Calu3 (cell line): ENCODE results near the gene ASCL2. TPM values are rescaled to one million over a fixed set of nuclear protein-coding genes. Genes with fewer than 3 reads are reported as not detected.
A peak's percentile ranks its signal among the peaks of the same experiment; 100 is the strongest.

ENCODE experiments used
- BruUV-seq: library from RNA; stranded (reverse); fragments of 400-500 nt; replicated peaks from 2 replicates; lab custom pipeline; 2021; lab: Mats Ljungman, UMichigan
- CTCF ChIA-PET: fragments of 300-600 bp; sonication (Branson Sonifier 250); formaldehyde crosslinking; loops from one replicate; lab custom pipeline; 2022; ENCODE audit warnings: antibody characterized with exemption; lab: Charles Lee
- DNase-seq: peaks from one replicate; pipeline ENCODE4 v3.0.0; 2022
- H3K27ac Mint-ChIP-seq: one replicate; pipeline ENCODE4 v1.8.0; 2022; ENCODE audit warnings: mixed read lengths; ENCODE audit not compliant: unreplicated experiment
- H3K27me3 Mint-ChIP-seq: one replicate; pipeline ENCODE4 v1.8.0; 2022; ENCODE audit warnings: mixed read lengths; ENCODE audit not compliant: unreplicated experiment
- H3K36me3 Mint-ChIP-seq: one replicate; pipeline ENCODE4 v1.8.0; 2022; ENCODE audit warnings: mild to moderate bottlenecking, moderate library complexity, mixed read lengths; ENCODE audit not compliant: insufficient read depth, unreplicated experiment
- H3K4me1 Mint-ChIP-seq: one replicate; pipeline ENCODE4 v1.8.0; 2022; ENCODE audit warnings: mild to moderate bottlenecking, low read depth, mixed read lengths; ENCODE audit not compliant: unreplicated experiment
- H3K4me3 Mint-ChIP-seq: one replicate; pipeline ENCODE4 v1.8.0; 2022; ENCODE audit warnings: mild to moderate bottlenecking, low read depth, moderate library complexity, mixed read lengths; ENCODE audit not compliant: unreplicated experiment
- H3K9me3 Mint-ChIP-seq: one replicate; pipeline ENCODE4 v1.8.0; 2022; ENCODE audit warnings: low read depth, mixed read lengths; ENCODE audit not compliant: unreplicated experiment
- CTCF ChIP-seq: fragments of 200-600 bp; IDR thresholded peaks from one replicate; pipeline ENCODE4 v1.8.0; 2022; ENCODE audit warnings: antibody characterized with exemption; ENCODE audit not compliant: unreplicated experiment
- intact Hi-C: fragments of 100-400 bp; cut with micrococcal nuclease; formaldehyde crosslinking; loops from one replicate; pipeline ENCODE4 v1.10.0; 2022; ENCODE audit not compliant: unreplicated experiment
- total RNA-seq: library from RNA; stranded (reverse); gene quantifications from 2 replicates; pipeline ENCODE4 v1.2.3, GENCODE V29; 2022

Gene ASCL2
- total RNA-seq, 1 experiment from 2014 or later, result not detected

- H3K27me3 Mint-ChIP-seq, result peaks cover 57% of the 10 kb centered on the region
- H3K27ac Mint-ChIP-seq, result no peak overlapping the region
- H3K4me1 Mint-ChIP-seq, result no peaks in the 10 kb centered on the region
- DNase-seq, result peak; percentile 69
- CTCF ChIA-PET, result interaction anchor here (1.2 to 1.8 kb wide), 3 partner anchors 101 to 113 kb away, joined by 4 to 13 read pairs (median 9); no protein-coding TSS in a partner anchor
- intact Hi-C loops, result loop anchor here (1.0 kb wide), 1 partner anchor 102 kb away; no protein-coding TSS in a partner anchor
- H3K36me3 Mint-ChIP-seq, result no peaks in the 10 kb centered on the region
- no peaks in the 10 kb centered on the region for H3K9me3 Mint-ChIP-seq
- no TSS peak for BruUV-seq
- TF ChIP-seq CTCF, result peak; percentile 66
- H3K4me3 Mint-ChIP-seq, result no peak overlapping the region
Observed at GRCh38 chr11:2298795-2299761, 28.7 kb upstream of the ASCL2 start.

- H3K36me3 Mint-ChIP-seq, result no peaks in the 10 kb centered on the region
- no TSS peak for BruUV-seq
Observed at GRCh38 chr11:2298131-2298794, 27.9 kb upstream of the ASCL2 start.

GRCh38 chr11:2297623-2298030, 27.2 kb upstream of the ASCL2 start:
- no peak for TF ChIP-seq CTCF
- BruUV-seq, result no TSS peak
- intact Hi-C loops, result no loop called here
- CTCF ChIA-PET, result no interaction called here
- Mint-ChIP-seq H3K36me3 (no peaks in the 10 kb centered on the region), H3K27me3 (peaks cover 65% of the 10 kb centered on the region), H3K9me3 (no peaks in the 10 kb centered on the region), H3K27ac (no peak overlapping the region), H3K4me3 (no peak overlapping the region), H3K4me1 (no peaks in the 10 kb centered on the region)
- no peak for DNase-seq

More at GRCh38 chr11:2298131-2298794, 27.9 kb upstream of the ASCL2 start:
- intact Hi-C loops, result no loop called here
- TF ChIP-seq CTCF, result no peak
- H3K27me3 Mint-ChIP-seq, result peaks cover 64% of the 10 kb centered on the region
- no peaks in the 10 kb centered on the region for H3K9me3 Mint-ChIP-seq
- H3K4me3 Mint-ChIP-seq, result no peak overlapping the region
- no peaks in the 10 kb centered on the region for H3K4me1 Mint-ChIP-seq
- CTCF ChIA-PET, result interaction anchor here (1.2 to 1.8 kb wide), 3 partner anchors 100 to 112 kb away, joined by 4 to 13 read pairs (median 9); no protein-coding TSS in a partner anchor
- no peak overlapping the region for H3K27ac Mint-ChIP-seq
- DNase-seq, result no peak

- no peaks in the 10 kb centered on the region for H3K9me3 Mint-ChIP-seq
- H3K36me3 Mint-ChIP-seq, result no peaks in the 10 kb centered on the region
- intact Hi-C loops, result no loop called here
- H3K4me1 Mint-ChIP-seq, result no peaks in the 10 kb centered on the region
- no TSS peak for BruUV-seq
- TF ChIP-seq CTCF, result no peak
- CTCF ChIA-PET, result no interaction called here
- H3K4me3 Mint-ChIP-seq, result no peak overlapping the region
- peaks cover 65% of the 10 kb centered on the region for H3K27me3 Mint-ChIP-seq
- H3K27ac Mint-ChIP-seq, result no peak overlapping the region
- DNase-seq, result no peak
Observed at GRCh38 chr11:2296913-2297622, 26.7 kb upstream of the ASCL2 start.
